Measurements from ENCODE around the gene ABCA10.

ABCA10 gene

DNA sequence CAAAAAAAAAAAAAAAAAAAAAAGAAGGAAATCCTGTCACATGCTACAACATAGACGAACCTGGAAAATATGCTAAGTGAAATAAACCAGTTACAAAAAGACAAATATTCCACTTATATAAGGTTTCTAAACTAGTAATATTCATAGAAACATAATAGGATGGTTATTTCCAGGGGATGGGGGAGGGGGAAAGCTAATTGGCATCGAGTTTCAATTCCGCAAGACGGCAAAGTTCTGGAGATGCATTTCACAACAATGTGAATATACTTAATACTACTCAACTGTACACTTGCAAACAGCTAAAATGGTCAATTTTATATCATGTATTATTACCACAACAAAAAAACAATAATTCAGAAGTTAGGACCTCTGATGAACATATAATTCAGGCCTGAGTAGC, 130.0 kb downstream of the ABCA10 start:
- no peaks in the 10 kb centered on the region for H3K9me3 ChIP-seq (ENCODE audit: control insufficient read depth, low read length)
- WGBS, 2 experiments (ENCODE audit: insufficient coverage in 2 of 2): no CpG with 5 or more reads among the region's 4 CpGs
- no peaks in the 10 kb centered on the region for H3K4me1 ChIP-seq (ENCODE audit: control insufficient read depth, insufficient read depth, low read length, poor library complexity, severe bottlenecking)
- H3K4me3 ChIP-seq (ENCODE audit: extremely low read depth, insufficient read depth, low read length, poor library complexity, severe bottlenecking): no peak overlapping the region
- H3K36me3 ChIP-seq (ENCODE audit: control insufficient read depth, insufficient read depth, low read length): no peaks in the 10 kb centered on the region
- H3K27ac ChIP-seq (ENCODE audit: low read depth, low read length, severe bottlenecking): no peak overlapping the region
